Memory B cell (primary cell): Measurements from ENCODE around the gene QTRT2.

ENCODE experiments used
- ATAC-seq: fragments of 150-1000 bp; cut with Tn5 transposase; 2 replicates; pipeline ENCODE4 v1.10.0; 2021; ENCODE audit warnings: low read depth, mild to moderate bottlenecking, moderate library complexity
- DNase-seq, 2 donors: peaks; one replicate each; pipeline ENCODE4 v3.0.0; 2022; ENCODE audit warnings: low spot score in 2 of 2
- H3K27ac Mint-ChIP-seq: one replicate; pipeline ENCODE4 v1.8.0; 2022; ENCODE audit warnings: mild to moderate bottlenecking, moderate library complexity, mixed read lengths
- H3K27me3 Mint-ChIP-seq: one replicate; pipeline ENCODE4 v1.8.0; 2022; ENCODE audit warnings: mixed read lengths
- H3K36me3 Mint-ChIP-seq: one replicate; pipeline ENCODE4 v1.8.0; 2022; ENCODE audit warnings: mild to moderate bottlenecking, mixed read lengths
- H3K4me1 Mint-ChIP-seq: one replicate; pipeline ENCODE4 v1.8.0; 2022; ENCODE audit warnings: mixed read lengths
- H3K4me3 Mint-ChIP-seq: one replicate; pipeline ENCODE4 v1.8.0; 2022; ENCODE audit warnings: mild to moderate bottlenecking, moderate library complexity, mixed read lengths
- H3K9me3 Mint-ChIP-seq: one replicate; pipeline ENCODE4 v1.8.0; 2022; ENCODE audit warnings: mixed read lengths

The QTRT2 gene

DNA sequence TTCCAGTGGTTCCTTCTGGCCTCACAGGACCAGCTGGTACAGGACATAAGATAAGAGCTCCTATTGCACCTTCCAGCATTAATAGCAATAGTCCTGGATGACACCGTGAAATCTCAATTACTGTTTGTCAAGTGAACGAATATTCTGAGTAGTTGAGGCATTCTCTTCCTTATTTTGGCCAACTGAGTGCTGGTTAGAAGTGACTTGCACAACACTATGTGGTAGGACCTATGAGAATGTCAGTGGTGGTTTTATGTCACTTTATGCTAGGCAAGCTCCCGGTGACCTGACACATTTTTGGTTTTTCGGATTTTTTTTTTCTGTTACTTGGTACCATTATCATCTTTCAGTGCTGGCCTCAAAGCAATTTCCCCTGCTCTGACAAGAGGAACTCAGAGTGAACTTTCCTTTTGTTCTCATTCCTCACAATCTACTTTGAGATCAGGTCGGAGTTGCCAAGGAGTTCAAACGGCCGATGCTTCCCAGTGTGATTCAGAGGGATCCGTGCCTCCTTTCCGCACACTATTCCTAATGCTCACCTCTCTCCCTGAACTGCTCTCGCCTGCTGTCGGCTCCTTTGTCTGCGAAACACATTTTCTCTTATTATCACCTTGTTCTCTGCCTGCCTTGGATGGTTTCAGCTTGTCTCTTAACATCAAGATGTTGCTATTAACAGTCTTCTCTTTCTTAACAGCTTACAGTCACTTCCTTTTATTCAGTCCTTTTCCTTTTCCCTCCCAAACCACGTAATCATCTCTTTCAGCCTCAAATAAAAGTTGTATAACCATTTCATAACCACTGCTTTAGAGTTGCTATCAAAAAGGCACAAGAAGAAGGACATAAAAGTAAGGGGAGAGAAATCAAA is 35.8 kb downstream of the QTRT2 start:
- Mint-ChIP-seq H3K27ac (no peak overlapping the region), H3K4me1 (peaks cover 9% of the 10 kb centered on the region), H3K9me3 (peaks cover 1% of the 10 kb centered on the region), H3K36me3 (peaks cover 7% of the 10 kb centered on the region), H3K4me3 (no peak overlapping the region), H3K27me3 (no peaks in the 10 kb centered on the region)
- ATAC-seq (no peak), DNase-seq (no peak)

DNA sequence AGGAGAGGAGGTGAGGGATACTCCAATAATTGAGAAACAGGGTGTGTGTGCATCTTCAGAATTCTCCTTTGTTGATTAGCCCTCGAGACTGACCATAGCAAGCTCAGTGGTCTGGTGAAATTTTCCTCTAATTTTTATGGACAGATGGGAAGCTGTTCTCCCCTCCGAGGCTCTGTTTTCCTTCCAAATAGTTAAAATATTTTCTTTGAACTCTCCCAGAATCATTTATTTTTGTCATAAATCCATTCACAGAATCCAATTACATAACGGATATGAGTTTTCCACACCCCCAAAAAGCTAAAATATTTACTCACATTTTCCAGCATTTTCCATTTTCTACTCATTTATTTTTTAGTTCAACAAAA is 36.5 kb downstream of the QTRT2 start:
- H3K4me1 Mint-ChIP-seq: peaks cover 7% of the 10 kb centered on the region
- no peak overlapping the region for H3K4me3 Mint-ChIP-seq
- H3K27ac Mint-ChIP-seq: no peak overlapping the region
- no peaks in the 10 kb centered on the region for H3K27me3 Mint-ChIP-seq
- H3K36me3 Mint-ChIP-seq: peaks cover 2% of the 10 kb centered on the region
- no peak for ATAC-seq
- no peak for DNase-seq
- H3K9me3 Mint-ChIP-seq: peaks cover 1% of the 10 kb centered on the region

DNA sequence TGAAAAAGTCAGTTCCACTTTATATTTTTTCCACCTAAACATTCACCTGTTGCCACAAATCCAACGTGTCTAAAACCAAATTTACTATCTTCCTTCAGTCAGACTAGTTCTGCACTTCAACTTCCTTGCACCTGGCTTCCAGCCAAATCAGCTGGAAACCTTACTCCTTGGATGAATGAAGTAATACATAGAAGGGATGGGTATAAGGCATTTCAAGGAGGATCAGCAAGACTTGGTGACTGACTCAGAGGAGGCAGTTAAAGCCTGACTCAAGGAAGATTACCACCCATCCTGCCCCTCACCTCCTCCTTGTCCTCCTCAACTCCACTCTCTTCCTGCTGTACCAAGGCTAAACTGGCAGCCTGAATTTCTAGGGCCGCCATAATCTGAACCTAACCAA is 37.1 kb downstream of the QTRT2 start:
- DNase-seq (no peak), ATAC-seq (no peak)
- Mint-ChIP-seq H3K4me1 (peaks cover 7% of the 10 kb centered on the region), H3K27me3 (no peaks in the 10 kb centered on the region), H3K36me3 (peaks cover under 1% of the 10 kb centered on the region), H3K27ac (no peak overlapping the region), H3K9me3 (peaks cover 1% of the 10 kb centered on the region), H3K4me3 (no peak overlapping the region)

DNA sequence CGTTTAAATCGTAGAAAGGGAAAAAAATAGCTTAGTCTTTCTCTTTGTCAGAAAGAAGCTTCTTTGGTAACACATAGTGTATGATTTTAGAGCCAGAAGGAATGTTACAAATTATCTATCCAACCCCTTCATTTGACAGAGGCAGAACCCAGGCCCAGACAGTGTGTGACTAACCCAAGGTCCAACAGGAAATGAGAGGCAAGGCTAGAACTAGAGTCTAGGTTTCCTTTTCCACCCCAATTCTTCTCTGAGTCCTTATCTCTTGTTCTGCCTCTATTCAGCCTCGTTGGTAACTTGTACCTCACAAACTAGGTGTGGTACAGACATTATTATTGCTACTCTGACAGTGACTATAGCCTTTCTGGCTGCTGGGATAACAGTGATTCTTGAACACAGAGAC is 39.3 kb downstream of the QTRT2 start:
- no peak overlapping the region for H3K27ac Mint-ChIP-seq
- no peaks in the 10 kb centered on the region for H3K36me3 Mint-ChIP-seq
- H3K4me3 Mint-ChIP-seq: no peak overlapping the region
- H3K27me3 Mint-ChIP-seq: no peaks in the 10 kb centered on the region
- H3K4me1 Mint-ChIP-seq: peaks cover 7% of the 10 kb centered on the region
- peaks cover 1% of the 10 kb centered on the region for H3K9me3 Mint-ChIP-seq
- DNase-seq (no peak), ATAC-seq (no peak)

DNA sequence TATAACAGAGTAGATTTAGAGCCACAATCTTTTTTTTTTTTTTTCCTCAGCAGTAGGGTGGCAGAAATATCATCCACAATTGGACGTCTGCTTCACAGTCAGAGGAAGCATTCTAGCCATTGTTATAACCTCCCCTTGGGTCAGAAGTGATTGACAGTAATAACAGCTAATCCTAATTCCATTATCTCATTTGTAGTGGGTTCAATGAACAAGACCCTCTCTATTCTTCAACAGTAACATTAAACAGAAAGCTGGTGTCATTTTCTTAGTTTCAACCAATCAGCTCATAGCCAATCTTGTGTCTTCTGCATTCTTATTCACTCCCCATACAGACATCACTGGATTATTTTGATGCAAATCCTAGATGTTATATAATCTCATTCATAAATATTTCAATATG is 44.6 kb downstream of the QTRT2 start:
- no peak overlapping the region for H3K27ac Mint-ChIP-seq
- H3K4me1 Mint-ChIP-seq: peaks cover 3% of the 10 kb centered on the region
- no peak for DNase-seq
- no peaks in the 10 kb centered on the region for H3K9me3 Mint-ChIP-seq
- no peak for ATAC-seq
- peaks cover 2% of the 10 kb centered on the region for H3K27me3 Mint-ChIP-seq
- H3K4me3 Mint-ChIP-seq: no peak overlapping the region
- H3K36me3 Mint-ChIP-seq: no peaks in the 10 kb centered on the region

DNA sequence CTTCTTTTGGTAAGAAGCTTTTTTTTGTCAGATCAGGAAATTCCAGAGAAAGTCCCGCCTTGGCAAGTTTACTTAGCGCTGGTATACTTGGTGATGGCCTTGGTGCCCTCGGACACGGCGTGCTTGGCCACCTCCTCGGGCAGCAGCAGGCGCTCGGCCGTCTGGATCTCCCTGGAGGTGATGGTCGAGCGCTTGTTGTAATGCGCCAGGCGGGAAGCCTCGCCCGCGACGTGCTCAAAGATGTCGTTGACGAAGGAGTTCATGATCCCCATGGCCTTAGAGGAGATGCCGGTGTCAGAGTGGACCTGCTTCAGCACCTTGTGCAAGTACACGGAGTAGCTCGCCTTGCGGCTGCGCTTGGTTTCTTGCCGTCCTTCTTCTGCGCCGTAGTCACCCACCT is 46.6 kb downstream of the QTRT2 start:
- Mint-ChIP-seq H3K36me3 (no peaks in the 10 kb centered on the region), H3K4me1 (peaks cover 3% of the 10 kb centered on the region), H3K27ac (no peak overlapping the region), H3K4me3 (no peak overlapping the region), H3K27me3 (peaks cover 3% of the 10 kb centered on the region), H3K9me3 (no peaks in the 10 kb centered on the region)
- no peak for ATAC-seq
- DNase-seq: no peak

DNA sequence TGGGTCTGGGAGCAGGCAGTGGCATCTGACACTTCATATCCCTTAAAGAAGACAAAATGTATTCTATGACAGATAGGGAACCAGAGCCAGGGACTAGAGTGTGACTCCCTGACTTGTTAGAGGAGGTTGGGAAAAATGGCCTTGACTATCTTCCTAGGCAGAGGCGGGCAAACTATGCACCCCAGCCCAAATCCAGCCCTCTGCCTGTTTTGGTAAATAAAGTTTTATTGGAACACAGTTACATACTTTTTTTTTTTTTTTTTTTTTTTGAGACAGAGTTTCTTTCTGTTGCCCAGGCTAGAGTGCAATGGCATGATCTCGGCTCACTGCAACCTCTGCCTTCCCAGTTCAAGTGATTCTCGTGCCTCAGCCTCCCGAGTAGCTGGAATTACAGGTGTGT is 47.3 kb downstream of the QTRT2 start:
- H3K27ac Mint-ChIP-seq: no peak overlapping the region
- H3K36me3 Mint-ChIP-seq: no peaks in the 10 kb centered on the region
- DNase-seq (no peak), ATAC-seq (no peak)
- H3K4me1 Mint-ChIP-seq: peaks cover 3% of the 10 kb centered on the region
- no peak overlapping the region for H3K4me3 Mint-ChIP-seq
- peaks cover 3% of the 10 kb centered on the region for H3K27me3 Mint-ChIP-seq
- H3K9me3 Mint-ChIP-seq: no peaks in the 10 kb centered on the region

DNA sequence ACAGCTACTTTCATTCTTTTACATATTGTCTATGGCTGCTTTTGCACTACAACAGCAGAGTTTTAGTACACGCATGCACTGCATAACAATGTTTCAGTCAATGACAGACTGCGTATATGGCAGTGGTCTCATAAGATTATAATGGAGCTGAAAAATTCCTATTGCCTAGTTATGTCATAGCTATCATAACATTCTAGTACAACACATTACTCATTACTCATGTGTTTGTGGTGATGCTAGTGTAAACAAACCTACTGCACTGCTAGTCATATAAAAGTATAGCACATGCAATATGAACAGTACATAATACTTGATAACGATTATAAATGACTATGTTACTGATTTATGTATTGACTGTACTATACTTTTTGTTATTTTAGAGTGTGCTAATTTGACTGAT is 47.9 kb downstream of the QTRT2 start:
- Mint-ChIP-seq H3K4me1 (peaks cover 3% of the 10 kb centered on the region), H3K27me3 (peaks cover 3% of the 10 kb centered on the region), H3K9me3 (no peaks in the 10 kb centered on the region), H3K36me3 (no peaks in the 10 kb centered on the region), H3K27ac (no peak overlapping the region), H3K4me3 (no peak overlapping the region)
- no peak for DNase-seq
- ATAC-seq: no peak

DNA sequence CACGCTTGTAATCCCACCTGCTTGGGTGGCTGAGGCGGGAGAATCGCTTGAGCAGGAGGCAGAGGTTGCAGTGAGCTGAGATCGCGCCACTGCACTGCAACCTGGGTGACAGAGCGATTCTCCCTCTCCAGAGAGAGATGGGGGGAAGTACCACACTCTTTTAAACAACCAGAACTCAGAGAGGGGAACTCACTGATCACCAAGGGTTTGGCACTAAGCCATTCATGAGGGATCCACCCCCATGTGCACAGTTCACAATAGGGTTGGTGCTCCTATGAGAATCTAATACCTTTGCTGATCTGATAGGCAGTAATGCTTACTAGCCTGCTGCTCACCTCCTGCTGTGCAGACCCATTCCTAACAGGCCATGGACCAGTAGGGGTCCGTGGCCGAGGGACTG is 51.6 kb downstream of the QTRT2 start:
- Mint-ChIP-seq H3K4me1 (peaks cover 8% of the 10 kb centered on the region), H3K27ac (no peak overlapping the region), H3K9me3 (no peaks in the 10 kb centered on the region), H3K27me3 (peaks cover 4% of the 10 kb centered on the region), H3K4me3 (no peak overlapping the region), H3K36me3 (no peaks in the 10 kb centered on the region)
- ATAC-seq: no peak
- DNase-seq: no peak

DNA sequence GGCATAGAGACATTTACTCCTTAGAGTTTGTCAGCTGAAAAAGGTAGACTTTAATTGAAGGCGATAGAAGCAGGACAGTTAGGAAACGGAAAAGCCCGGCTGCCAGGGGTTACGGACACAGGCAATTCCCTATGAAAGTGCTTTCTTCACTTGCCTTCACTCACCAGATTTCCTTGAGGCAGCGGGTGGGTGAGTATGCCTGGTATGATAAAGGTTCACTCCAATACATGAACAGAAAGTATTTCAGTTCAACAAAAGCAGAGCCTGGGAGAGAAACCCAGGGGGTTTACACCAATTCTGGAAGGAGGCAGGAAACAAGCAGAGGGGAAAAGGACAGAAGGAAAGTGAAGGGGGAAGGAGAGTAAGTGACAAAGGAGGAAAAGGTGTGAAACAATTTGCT is 53.9 kb downstream of the QTRT2 start:
- no peaks in the 10 kb centered on the region for H3K36me3 Mint-ChIP-seq
- no peak overlapping the region for H3K27ac Mint-ChIP-seq
- H3K9me3 Mint-ChIP-seq: no peaks in the 10 kb centered on the region
- H3K4me1 Mint-ChIP-seq: peaks cover 6% of the 10 kb centered on the region
- H3K4me3 Mint-ChIP-seq: no peak overlapping the region
- H3K27me3 Mint-ChIP-seq: peaks cover 4% of the 10 kb centered on the region
- ATAC-seq: no peak
- no peak for DNase-seq

DNA sequence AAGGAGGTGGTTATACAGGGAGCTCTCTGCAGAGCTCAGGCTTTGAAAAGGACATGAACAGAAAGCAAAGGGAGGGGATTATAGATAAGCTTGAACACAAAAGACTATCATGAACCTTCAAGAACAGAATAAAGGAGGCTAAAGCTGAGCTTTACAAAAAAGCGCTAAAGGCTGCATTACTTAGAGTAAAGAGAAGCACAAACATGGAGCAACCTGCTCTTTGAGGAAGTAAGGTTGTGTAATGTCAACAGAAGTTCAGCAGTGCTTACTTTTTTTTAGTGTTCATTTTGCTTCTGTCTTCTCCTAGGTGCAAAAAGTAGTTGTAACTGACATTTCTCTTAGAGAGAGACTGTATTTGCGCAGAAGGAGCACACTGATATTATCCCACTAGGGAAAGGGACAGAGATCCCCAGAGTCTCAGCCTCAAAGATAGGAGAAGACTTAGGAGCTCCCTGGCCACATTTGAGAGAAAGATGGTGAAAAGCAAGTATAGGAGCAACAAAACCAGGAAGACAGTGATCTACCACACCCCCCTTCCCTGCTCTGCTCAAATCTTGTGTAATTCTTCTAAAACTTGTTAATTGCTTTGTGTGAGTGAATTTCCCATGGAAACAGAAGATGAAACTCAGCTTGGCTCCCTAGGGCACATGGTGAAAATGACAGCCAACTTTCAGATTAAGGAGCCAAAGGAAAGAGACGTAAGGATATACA is 54.7 kb downstream of the QTRT2 start:
- Mint-ChIP-seq H3K4me1 (peaks cover 5% of the 10 kb centered on the region), H3K27ac (no peak overlapping the region), H3K27me3 (peaks cover 3% of the 10 kb centered on the region), H3K9me3 (no peaks in the 10 kb centered on the region), H3K36me3 (no peaks in the 10 kb centered on the region), H3K4me3 (no peak overlapping the region)
- ATAC-seq (no peak), DNase-seq (no peak)

DNA sequence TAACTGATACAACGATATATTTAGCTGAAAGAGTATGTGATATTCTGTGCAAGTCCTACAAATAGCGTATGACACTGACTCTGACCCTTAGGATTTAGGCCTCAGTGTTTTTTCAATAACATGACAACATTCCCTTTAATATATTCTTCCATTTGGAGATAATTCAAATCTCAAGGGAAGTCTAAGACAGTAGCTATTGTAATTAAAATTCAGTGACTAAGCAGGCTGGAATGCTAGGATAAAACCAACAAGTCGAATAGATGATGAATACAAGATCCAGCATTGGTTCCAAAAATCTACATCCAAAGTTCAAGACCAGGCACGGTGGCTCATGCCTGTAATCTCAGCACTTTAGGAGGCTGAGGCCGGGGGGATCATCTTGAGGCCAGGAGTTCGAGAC is 56.2 kb downstream of the QTRT2 start:
- Mint-ChIP-seq H3K27ac (no peak overlapping the region), H3K36me3 (no peaks in the 10 kb centered on the region), H3K4me3 (no peak overlapping the region), H3K4me1 (peaks cover 5% of the 10 kb centered on the region), H3K9me3 (no peaks in the 10 kb centered on the region), H3K27me3 (peaks cover 2% of the 10 kb centered on the region)
- no peak for DNase-seq
- no peak for ATAC-seq

DNA sequence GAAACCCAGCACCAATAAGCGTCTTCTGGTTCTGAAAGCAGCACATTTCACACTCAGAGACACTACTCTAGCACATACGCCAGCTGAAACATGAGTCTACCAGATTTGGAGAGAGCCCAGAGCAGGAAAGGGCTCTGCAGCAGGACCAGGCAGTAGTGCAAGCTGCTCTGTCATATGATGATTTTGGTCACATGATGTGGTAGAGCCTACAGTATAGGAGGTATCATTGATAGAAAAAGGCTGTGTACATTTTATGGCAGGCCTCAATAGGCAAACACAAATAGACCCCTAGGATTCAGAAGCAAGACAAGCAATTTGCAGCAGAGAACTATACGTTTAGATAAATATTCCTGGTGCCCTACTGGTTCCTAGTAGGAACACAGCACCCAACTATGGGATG is 58.2 kb downstream of the QTRT2 start:
- no peak for DNase-seq
- peaks cover 3% of the 10 kb centered on the region for H3K27me3 Mint-ChIP-seq
- no peak overlapping the region for H3K4me3 Mint-ChIP-seq
- no peaks in the 10 kb centered on the region for H3K36me3 Mint-ChIP-seq
- peaks cover 5% of the 10 kb centered on the region for H3K4me1 Mint-ChIP-seq
- H3K9me3 Mint-ChIP-seq: no peaks in the 10 kb centered on the region
- H3K27ac Mint-ChIP-seq: no peak overlapping the region
- no peak for ATAC-seq

DNA sequence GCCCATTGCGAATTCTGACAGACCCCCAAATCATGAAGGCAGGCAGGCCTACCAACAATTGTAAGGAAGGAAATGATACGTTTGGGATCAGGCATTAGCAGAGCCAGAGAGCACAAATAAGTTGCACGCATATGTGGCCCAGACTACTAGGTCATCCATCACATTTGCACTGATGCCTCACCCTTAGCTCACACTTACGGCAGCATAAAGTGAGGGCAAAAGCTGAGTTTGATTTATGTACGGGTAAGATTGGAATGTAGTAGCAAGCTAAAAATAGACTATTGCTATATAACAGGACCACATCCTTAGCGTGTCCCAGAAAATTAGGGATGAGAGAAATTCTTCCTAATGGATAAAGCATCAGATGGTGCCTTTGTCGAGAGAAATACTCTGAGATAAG is 58.6 kb downstream of the QTRT2 start:
- H3K9me3 Mint-ChIP-seq: no peaks in the 10 kb centered on the region
- DNase-seq: no peak
- no peak overlapping the region for H3K4me3 Mint-ChIP-seq
- no peak for ATAC-seq
- H3K27me3 Mint-ChIP-seq: peaks cover 3% of the 10 kb centered on the region
- H3K36me3 Mint-ChIP-seq: no peaks in the 10 kb centered on the region
- peaks cover 5% of the 10 kb centered on the region for H3K4me1 Mint-ChIP-seq
- no peak overlapping the region for H3K27ac Mint-ChIP-seq

DNA sequence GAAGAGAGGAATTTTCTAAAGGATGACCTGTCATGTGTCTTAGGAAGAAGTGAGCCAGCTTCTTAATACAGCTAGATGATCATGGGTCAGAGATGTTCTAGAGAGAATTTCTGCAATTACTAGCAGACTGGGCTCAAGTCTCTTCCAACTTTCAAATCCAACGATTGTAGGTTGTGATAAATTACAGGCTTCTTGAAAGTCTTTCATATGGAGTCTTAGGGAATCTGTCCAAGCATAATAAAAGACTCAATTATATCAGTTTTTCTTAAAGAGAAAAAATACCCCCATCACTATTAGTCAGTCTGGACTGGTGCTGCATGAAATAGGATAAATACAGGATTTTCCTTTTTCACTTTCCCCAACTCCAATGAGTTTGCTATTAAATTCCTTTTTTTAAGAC is 63.2 kb downstream of the QTRT2 start:
- no peaks in the 10 kb centered on the region for H3K4me1 Mint-ChIP-seq
- no peaks in the 10 kb centered on the region for H3K9me3 Mint-ChIP-seq
- H3K27me3 Mint-ChIP-seq: peaks cover 2% of the 10 kb centered on the region
- DNase-seq (no peak), ATAC-seq (no peak)
- no peaks in the 10 kb centered on the region for H3K36me3 Mint-ChIP-seq
- H3K27ac Mint-ChIP-seq: no peak overlapping the region
- H3K4me3 Mint-ChIP-seq: no peak overlapping the region
